WI38 (cell line): ENCODE data around the gene CEP72.

Experiments used
- H3K4me3 ChIP-seq: 2 replicates; pipeline ENCODE4 v1.5.1; 2011; ENCODE audit warnings: low read depth, mild to moderate bottlenecking, control low read depth, low read length
- CTCF ChIP-seq: IDR thresholded peaks from 2 replicates; pipeline ENCODE4 v1.5.1; 2012; ENCODE audit warnings: low read depth, mild to moderate bottlenecking, control low read depth, low read length

Gene CEP72

GRCh38 chr5:652773-653350 is 40.7 kb downstream of the CEP72 start:
- no peak for TF ChIP-seq CTCF
- no peak overlapping the region for H3K4me3 ChIP-seq

GRCh38 chr5:654071-654778 is 42.1 kb downstream of the CEP72 start:
- no peak for TF ChIP-seq CTCF
- no peak overlapping the region for H3K4me3 ChIP-seq

GRCh38 chr5:655406-655805 is 43.3 kb downstream of the CEP72 start:
- TF ChIP-seq CTCF, result no peak
- H3K4me3 ChIP-seq, result no peak overlapping the region

GRCh38 chr5:657570-657969 is 45.4 kb downstream of the CEP72 start:
- H3K4me3 ChIP-seq, result no peak overlapping the region

GRCh38 chr5:658103-658502 is 46.0 kb downstream of the CEP72 start:
- no peak for TF ChIP-seq CTCF
- no peak overlapping the region for H3K4me3 ChIP-seq

More at GRCh38 chr5:657570-657969, 45.4 kb downstream of the CEP72 start:
- no peak for TF ChIP-seq CTCF

- no peak overlapping the region for H3K4me3 ChIP-seq
- no peak for TF ChIP-seq CTCF
These were observed 47.5 kb downstream of the CEP72 start for GRCh38 chr5:659496-660263.

- no peak for TF ChIP-seq CTCF
- no peak overlapping the region for H3K4me3 ChIP-seq
These were observed 48.4 kb downstream of the CEP72 start for GRCh38 chr5:660491-661030.
